CD4-positive, alpha-beta T cell treated with Interferon alpha-2 for 1 hour (primary cell): Measurements from ENCODE around the gene PLCD1.

Experiments used
- DNase-seq, 2 donors: peaks; one replicate each; pipeline ENCODE4 v3.0.0-alpha.2; 2020 to 2022

The PLCD1 gene

GRCh38 chr3:37957539-37957936 is 71.9 kb downstream of the PLCD1 start:
- DNase-seq = no peak
